Measurements from ENCODE around the gene CCL17. TPM values are rescaled to one million over a fixed set of nuclear protein-coding genes. Genes with fewer than 3 reads are reported as not detected.
A peak's percentile ranks its signal among the peaks of the same experiment; 100 is the strongest.

Gene CCL17
- total and polyA plus RNA-seq, 10 of the 15 experiments (the other 5 are each of a cell fraction or from before 2014, with no cell fraction given), result 1.2 to 84.9 (median 34.2) TPM

DNA sequence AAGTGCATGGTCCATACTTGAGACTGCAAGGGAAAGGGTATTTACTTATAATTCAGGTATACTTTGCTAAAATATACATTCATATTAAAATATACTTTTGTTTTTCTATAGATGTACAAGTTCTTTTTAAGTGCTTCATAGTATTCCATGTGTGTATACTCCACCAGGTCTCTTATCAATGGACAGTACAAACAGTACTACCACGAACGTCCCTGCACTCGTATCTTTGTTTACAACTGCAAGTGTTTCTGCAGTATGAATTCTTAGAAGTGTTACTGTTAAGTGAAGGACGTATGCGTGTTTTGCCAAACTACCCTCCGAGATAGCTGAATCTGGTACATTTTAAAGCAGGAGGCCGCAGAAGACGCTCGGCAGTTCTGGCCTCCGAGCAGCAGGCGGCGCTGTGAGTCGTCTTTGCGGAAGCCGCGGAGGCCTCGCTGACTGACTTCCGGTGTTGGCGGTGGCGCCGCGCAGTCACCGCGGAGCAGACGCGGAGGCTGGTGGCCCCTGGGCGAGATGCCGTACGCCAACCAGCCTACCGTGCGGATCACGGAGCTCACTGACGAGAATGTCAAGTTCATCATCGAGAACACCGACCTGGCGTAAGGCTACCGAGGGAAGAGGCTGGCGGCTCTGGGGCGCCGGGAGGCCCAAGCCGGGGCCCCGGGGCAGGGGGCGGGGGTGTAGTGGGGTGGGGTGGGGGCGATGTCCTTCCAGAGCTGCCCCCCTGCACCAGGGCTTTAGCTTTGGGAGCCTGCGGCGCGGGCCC, 57.8 kb downstream of the CCL17 start, which contains the start of gene POLR2C (continued):
- TF ChIP-seq CHD2 (IDR thresholded peaks at IDR 0.05; ENCODE audit: borderline replicate concordance, low read depth, low read length), result peak; percentile 41; the same call in 1 of the 2 replicates
- TF ChIP-seq POLR2A (IDR thresholded peaks at IDR 0.05; ENCODE audit: low read depth, low read length), result peak; percentile 100
- TF ChIP-seq ZNF24 (IDR thresholded peaks at IDR 0.05), result peak; percentile 58
- TF ChIP-seq KAT2A (conservative IDR thresholded peaks at IDR 0.05; ENCODE audit: control insufficient read depth, low read depth, low read length), result no peak
- TF ChIP-seq ZNF687 (IDR thresholded peaks at IDR 0.05), result peak; percentile 69
- TF ChIP-seq ETV6 (conservative IDR thresholded peaks at IDR 0.05 in 1 of 2, IDR thresholded peaks at IDR 0.05 in 1 of 2; ENCODE audit: borderline replicate concordance in 1 of 2, low read depth in 1 of 2), result no peak
- TF ChIP-seq REST (IDR thresholded peaks at IDR 0.05; ENCODE audit: low read depth, low read length), result 0 out of 2 replicates have a peak, but pooled peaks have one; percentile 28
- TF ChIP-seq CHD1 (IDR thresholded peaks at IDR 0.05; ENCODE audit: low read depth, low read length), result no peak
- peak; percentile 73; the same call in 1 of the 2 replicates for TF ChIP-seq TCF12 (IDR thresholded peaks at IDR 0.05; ENCODE audit: low read depth, low read length)
- peak; percentile 88; the same call in 1 of the 2 replicates for TF ChIP-seq POLR2AphosphoS2 (IDR thresholded peaks at IDR 0.05; ENCODE audit: low read depth, low read length)
- TF ChIP-seq, protein P1, sequence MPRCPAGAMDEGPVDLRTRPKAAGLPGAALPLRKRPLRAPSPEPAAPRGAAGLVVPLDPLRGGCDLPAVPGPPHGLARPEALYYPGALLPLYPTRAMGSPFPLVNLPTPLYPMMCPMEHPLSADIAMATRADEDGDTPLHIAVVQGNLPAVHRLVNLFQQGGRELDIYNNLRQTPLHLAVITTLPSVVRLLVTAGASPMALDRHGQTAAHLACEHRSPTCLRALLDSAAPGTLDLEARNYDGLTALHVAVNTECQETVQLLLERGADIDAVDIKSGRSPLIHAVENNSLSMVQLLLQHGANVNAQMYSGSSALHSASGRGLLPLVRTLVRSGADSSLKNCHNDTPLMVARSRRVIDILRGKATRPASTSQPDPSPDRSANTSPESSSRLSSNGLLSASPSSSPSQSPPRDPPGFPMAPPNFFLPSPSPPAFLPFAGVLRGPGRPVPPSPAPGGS (IDR thresholded peaks at IDR 0.05; ENCODE audit: borderline replicate concordance, insufficient read depth, low read depth, low read length, poor library complexity, severe bottlenecking), result no peak
- TF ChIP-seq LARP7 (IDR thresholded peaks at IDR 0.05), result peak; percentile 62; the same call in 1 of the 2 replicates
- TF ChIP-seq, protein P2, sequence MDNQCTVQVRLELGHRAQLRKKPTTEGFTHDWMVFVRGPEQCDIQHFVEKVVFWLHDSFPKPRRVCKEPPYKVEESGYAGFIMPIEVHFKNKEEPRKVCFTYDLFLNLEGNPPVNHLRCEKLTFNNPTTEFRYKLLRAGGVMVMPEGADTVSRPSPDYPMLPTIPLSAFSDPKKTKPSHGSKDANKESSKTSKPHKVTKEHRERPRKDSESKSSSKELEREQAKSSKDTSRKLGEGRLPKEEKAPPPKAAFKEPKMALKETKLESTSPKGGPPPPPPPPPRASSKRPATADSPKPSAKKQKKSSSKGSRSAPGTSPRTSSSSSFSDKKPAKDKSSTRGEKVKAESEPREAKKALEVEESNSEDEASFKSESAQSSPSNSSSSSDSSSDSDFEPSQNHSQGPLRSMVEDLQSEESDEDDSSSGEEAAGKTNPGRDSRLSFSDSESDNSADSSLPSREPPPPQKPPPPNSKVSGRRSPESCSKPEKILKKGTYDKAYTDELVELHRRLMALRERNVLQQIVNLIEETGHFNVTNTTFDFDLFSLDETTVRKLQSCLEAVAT (IDR thresholded peaks at IDR 0.05), result no peak
- peak; percentile 59; the same call in 1 of the 2 replicates for TF ChIP-seq RB1 (IDR thresholded peaks at IDR 0.05; ENCODE audit: borderline replicate concordance)
- peak in 1 of 2 experiments; percentile 83; a peak in 2 of 3 replicates for TF ChIP-seq EGR1 (IDR thresholded peaks at IDR 0.05; ENCODE audit: borderline replicate concordance in 1 of 2, low read depth in 2 of 2, low read length in 2 of 2)
- TF ChIP-seq ZSCAN29 (IDR thresholded peaks at IDR 0.05), result no peak; the same call in 1 of the 2 replicates
